Stimulated activated CD4-positive, alpha-beta T cell treated with anti-CD3 and anti-CD28 coated beads, Interleukin-2, amount 100 ng/mL, for 48 hours (primary cell): ENCODE data around the gene GAB3.
"Not testable (repeated sequence)": the region's sequence is repeated elsewhere in the genome, so short reads cannot be mapped to it uniquely, and the experiment has no call there.

ENCODE experiments used
- DNase-seq, 2 donors: peaks; one replicate each; pipeline ENCODE4 v3.0.0-alpha.2; 2020

The GAB3 gene

DNA sequence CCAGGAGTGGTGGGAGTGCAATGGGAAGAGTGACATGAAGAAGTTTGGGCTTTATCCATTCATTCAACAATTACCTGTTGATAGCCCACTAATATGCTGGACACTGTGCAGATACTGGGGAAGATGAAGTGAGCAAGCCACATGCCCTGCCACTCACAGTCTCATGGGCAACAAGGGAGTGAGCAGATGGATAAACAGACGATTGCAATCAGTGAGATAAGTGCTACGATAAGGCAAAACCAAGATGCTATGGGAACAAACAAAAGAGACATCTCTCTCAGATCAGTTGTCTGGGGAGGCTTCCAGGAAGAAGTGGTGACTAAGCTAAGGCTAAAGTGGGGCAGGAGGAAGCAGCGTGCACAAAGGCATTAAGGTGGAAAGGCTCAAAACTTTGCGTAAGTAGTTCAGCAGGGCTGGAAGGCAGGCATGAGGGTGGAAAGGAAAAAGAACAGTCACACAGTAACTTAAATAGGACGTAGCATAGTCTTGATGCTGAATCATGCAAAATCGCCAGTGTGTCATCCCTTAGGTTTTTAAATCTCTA lies 31.7 kb downstream of the GAB3 start:
- DNase-seq, result no peak

DNA sequence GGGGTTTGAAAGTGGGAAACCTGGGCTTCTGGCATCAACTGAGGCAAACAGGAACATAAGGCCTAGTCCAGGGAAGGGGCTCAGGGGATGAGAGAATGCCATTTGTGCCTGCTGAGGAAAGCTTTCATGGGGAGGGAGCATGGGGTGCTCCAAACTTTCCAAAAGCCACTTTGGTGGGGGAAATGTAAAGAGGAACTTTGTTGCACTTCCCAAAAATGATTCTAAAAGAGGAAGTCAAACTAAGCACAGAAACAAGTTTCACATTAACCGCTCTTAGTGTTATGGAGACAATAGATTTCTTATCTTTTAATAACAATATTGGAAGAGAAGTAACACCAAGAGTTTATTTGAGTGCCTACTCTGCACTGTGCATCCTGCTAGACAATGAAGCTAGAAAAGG lies 32.3 kb downstream of the GAB3 start:
- no peak for DNase-seq

DNA sequence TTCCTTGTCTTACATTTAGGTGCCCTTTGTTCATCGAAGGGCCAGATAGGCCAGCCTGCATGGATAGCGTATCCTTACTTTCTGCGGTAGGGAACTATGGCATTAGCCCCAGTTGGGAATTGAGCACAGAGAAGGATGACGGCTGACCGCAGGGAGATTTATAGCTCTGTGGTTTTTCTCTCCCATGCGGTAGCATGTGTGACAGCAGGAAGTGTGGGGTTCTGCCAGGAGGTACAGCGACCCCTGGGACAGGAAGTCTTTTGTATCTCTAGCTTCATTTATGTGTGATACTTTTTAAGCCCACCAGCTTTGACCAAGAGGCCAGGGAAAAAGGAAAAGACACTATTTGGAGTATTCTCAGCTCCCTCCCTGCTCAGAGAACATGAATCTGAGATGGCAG lies 33.1 kb downstream of the GAB3 start:
- DNase-seq, result no peak

DNA sequence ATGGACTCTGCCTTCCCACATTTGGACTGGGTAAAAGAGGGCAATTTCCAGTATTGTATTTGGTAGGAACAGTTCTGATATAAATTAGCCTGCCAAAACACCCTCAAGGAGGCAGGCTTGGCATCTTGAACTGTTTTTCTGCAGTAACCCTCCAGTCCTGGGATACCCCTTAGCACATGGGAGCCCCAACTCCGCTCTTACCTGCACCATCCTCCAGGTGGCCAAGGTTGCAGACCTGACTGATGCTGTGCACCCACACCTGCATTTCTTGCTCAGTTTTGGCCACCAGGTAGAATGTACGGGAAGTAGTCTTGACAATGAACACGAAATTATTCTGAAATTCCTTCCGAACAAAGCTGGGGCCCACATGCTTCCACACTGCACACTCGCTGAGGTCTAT lies 35.1 kb downstream of the GAB3 start:
- no peak for DNase-seq

- peak; percentile 47 for DNase-seq
These were observed 36.0 kb downstream of the GAB3 start for GRCh38 chrX:154714925-154715324.

DNA sequence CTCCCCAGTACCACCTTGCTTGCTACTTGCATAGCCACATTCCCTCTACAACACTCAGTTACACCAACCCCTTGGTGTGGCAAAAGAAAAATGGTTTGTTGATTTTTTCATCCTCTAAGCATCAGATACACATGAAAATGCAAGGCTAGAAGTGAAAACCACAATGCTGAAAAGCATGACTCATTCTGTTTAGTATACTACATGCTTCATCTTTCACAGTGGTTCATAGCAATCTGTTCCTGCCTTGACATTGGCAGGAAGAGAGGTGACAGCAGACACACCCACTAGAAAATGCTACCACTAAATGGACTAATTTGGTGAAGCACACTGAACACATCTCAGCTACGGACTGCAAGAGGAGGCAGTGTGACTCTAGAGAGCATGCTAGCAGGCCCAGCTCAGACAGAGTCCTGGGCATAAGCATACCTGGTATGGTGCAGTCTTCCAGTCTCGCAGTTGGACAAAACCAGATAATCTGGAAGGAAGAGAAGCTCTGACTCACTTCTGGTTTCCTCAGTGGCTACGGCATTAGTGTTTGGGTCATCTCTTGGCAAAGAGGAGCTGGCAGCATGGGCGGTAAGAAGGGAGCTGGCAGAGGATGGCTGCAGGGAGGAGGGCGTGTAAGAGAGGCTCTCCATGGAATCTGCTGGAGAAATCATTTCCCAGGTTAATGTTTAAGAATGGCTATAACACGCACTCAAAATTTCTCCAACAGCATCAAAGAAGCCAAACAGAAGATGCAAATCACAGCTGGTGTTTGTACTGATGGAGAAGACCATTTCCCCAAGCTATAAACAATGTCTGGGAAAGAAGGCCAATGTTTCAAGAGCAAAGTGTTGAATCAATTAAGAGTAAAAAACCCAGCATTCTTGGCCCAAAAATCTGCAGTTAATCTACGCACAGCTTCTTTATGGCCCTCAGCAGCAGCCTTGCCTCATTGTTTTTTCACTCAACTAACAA lies 37.8 kb downstream of the GAB3 start:
- DNase-seq, result no peak

- DNase-seq, result no peak
These were observed 39.6 kb downstream of the GAB3 start for GRCh38 chrX:154711264-154711663.

- no peak for DNase-seq
These were observed 40.6 kb downstream of the GAB3 start for GRCh38 chrX:154710309-154710708.

DNA sequence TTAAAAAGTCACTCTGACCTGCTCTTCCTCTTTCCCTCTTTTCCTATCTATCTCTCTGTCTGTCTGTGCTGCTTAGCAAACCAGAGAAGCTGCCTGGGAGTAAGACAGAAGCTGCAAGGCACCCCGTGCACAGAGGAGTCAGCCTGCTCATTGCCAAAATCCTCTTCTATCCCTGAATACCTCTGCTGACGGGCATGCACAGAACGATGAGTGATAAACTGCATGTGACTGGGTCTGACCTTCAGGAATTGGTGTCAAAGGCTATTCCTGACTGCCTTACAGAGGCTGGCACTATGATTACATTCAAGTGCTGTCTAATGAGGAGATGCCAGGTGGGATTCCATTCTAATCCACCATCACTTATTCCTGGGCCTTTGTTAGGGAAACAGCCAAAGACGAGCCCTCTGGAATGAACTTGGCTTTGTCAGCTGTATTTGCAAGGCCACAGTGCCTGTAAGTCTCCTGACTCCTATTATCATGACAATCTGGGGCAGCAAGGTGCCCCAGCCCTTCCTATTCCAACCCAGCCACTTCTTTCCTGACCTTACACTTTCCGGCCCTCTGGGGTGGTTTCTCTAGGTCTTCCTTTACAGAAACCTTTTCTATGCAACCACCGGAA lies 52.1 kb downstream of the GAB3 start:
- no peak for DNase-seq

GRCh38 chrX:154696676-154697045 lies 54.2 kb downstream of the GAB3 start:
- no peak for DNase-seq

GRCh38 chrX:154695911-154696675 lies 54.8 kb downstream of the GAB3 start:
- no peak for DNase-seq

- DNase-seq, result no peak
These were observed 57.5 kb downstream of the GAB3 start for GRCh38 chrX:154693394-154693793.

DNA sequence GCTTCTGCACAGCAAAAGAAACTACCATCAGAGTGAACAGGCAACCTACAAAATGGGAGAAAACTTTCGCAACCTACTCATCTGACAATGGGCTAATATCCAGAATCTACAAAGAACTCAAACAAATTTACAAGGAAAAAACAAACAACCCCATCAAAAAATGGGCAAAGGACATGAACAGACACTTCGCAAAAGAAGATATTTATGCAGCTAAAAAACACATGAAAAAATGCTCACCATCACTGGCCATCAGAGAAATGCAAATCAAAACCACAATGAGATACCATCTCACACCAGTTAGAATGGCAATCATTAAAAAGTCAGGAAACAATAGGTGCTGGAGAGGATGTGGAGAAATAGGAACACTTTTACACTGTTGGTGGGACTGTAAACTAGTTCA lies 60.4 kb downstream of the GAB3 start:
- DNase-seq, result not testable (repeated sequence)

- DNase-seq, result not testable (repeated sequence)
These were observed 78.8 kb downstream of the GAB3 start for GRCh38 chrX:154672084-154672483.

DNA sequence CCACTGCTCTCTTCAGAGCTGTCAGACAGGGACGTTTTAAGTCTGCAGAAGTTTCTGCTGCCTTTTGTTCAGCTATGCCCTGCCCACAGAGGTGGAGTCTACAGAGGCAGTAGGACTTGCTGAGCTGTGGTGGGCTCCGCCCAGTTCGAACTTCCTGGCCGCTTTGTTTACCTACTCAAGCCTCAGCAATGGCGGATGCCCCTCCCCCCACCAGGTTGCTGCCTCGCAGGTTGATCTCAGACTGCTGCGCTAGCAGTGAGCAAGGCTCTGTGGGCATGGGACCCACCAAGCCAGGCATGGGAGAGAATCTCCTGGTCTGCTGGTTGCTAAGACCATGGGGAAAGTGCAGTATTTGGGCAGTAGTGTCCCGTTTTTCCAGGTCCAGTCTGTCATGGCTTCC lies 80.0 kb downstream of the GAB3 start:
- DNase-seq, result not testable (repeated sequence)

DNA sequence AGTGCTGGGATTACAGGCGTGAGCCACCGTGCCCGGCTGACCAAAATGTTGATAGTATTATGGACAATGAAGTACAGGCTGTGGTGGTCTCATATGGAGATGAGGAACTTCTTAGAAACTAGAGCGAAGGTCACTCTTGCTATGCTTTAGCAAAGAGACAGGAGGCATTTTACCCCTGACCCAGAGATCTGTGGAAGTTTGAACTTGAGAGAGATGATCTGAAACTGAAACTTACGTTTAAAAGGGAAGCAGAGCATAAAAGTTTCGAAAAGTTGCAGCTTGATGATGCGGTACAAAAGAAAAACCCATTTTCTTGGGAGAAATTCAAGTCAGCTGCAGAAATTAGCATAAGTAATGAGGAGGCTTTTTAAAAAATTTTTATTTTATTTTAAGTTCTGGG lies 89.0 kb downstream of the GAB3 start:
- DNase-seq, result no peak

DNA sequence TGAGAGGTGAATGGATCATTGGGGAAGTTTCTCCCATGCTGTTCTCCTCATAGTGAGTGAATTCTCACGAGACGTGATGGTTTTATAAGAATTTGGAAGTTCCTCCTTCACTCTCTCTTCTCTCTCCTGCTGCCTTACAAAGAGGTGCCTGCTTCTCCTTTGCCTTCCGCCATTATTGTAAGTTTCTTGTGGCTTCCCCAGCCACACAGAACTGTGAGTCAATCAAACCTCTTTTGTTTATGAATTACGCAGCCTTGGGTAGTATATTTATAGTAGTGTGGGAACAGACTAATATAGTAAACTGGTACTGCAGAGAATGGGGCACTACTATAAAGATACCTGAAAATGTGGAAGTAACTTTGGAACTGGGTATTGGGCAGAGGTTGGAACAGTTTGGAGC lies 89.7 kb downstream of the GAB3 start:
- no peak for DNase-seq

- no peak for DNase-seq
These were observed 90.3 kb downstream of the GAB3 start for GRCh38 chrX:154660541-154660940.

GRCh38 chrX:154658957-154659356 lies 91.9 kb downstream of the GAB3 start:
- DNase-seq, result no peak

- DNase-seq, result no peak
These were observed 92.7 kb downstream of the GAB3 start for GRCh38 chrX:154658187-154658586.

GRCh38 chrX:154657226-154657805 lies 93.6 kb downstream of the GAB3 start:
- DNase-seq, result no peak

- no peak for DNase-seq
These were observed 95.1 kb downstream of the GAB3 start for GRCh38 chrX:154655786-154656185.

GRCh38 chrX:154655346-154655745 lies 95.5 kb downstream of the GAB3 start:
- DNase-seq, result no peak
